Measurements from ENCODE around the gene CSTB. TPM values are rescaled to one million over a fixed set of nuclear protein-coding genes. Genes with fewer than 3 reads are reported as not detected.
A peak's percentile ranks its signal among the peaks of the same experiment; 100 is the strongest.

CSTB gene
- total RNA-seq, 2 experiments from 2014 or later, result 22.8 to 23.0 TPM

- H3K9me3 Mint-ChIP-seq, result no peaks in the 10 kb centered on the region
- no peak overlapping the region for H3K4me3 Mint-ChIP-seq
- CTCF ChIA-PET, result interaction anchor here (0.7 to 1.5 kb wide), 7 partner anchors 19 to 165 kb away, joined by 3 to 7 read pairs (median 3); partner anchors contain the start of gene RRP1
- no peaks in the 10 kb centered on the region for H3K27me3 Mint-ChIP-seq (ENCODE audit: low read depth)
- H3K27ac Mint-ChIP-seq, result no peak overlapping the region
- intact Hi-C loops (cut with micrococcal nuclease), result no loop called here
- H3K4me1 Mint-ChIP-seq (ENCODE audit: low read depth), result peaks cover 8% of the 10 kb centered on the region
- H3K36me3 Mint-ChIP-seq (ENCODE audit: low read depth), result no peaks in the 10 kb centered on the region
- DNase-seq, result no peak
Measured at GRCh38 chr21:43808367-43808766, 32.3 kb upstream of the CSTB start.

- Mint-ChIP-seq H3K4me3 (no peak overlapping the region), H3K4me1 (ENCODE audit: low read depth) (peaks cover 8% of the 10 kb centered on the region), H3K9me3 (no peaks in the 10 kb centered on the region), H3K27me3 (ENCODE audit: low read depth) (no peaks in the 10 kb centered on the region), H3K27ac (peak overlapping the region; percentile 68), H3K36me3 (ENCODE audit: low read depth) (peaks cover 8% of the 10 kb centered on the region)
- CTCF ChIA-PET, result interaction anchor here (0.8 kb wide), 1 partner anchor 268 kb away, joined by 3 read pairs; no protein-coding TSS in a partner anchor
- DNase-seq, result no peak
- intact Hi-C loops (cut with micrococcal nuclease), result no loop called here
Measured at GRCh38 chr21:43806017-43806710, 30.1 kb upstream of the CSTB start.

DNA sequence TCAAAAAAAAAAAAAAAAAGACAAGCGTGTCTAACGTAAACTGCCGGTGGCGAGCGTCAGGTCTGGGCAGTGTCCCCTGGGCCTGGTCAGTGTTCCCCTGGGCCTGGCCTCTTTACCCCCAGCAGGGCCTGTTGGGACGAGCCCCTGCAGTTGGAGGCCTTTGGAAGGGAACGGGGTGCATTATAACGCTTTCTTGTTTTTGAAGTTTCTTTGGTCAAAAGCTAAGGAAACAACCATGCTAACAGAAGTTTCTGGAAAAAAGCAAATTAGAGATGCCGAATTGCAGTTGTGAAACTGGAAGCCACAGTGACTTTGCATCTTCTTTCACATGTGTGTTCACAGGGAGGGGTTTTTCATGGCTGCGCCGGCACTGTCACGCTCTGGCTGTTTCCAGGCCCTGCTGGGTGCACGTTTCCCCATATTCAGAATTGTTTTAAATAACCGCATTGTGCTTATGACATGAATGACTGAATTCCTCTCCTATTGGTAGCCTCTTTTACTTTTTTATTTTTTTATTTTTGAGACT, 29.2 kb upstream of the CSTB start:
- Mint-ChIP-seq H3K9me3 (no peaks in the 10 kb centered on the region), H3K4me1 (ENCODE audit: low read depth) (peaks cover 3% of the 10 kb centered on the region), H3K27ac (peak overlapping the region; percentile 68), H3K4me3 (no peak overlapping the region), H3K27me3 (ENCODE audit: low read depth) (no peaks in the 10 kb centered on the region), H3K36me3 (ENCODE audit: low read depth) (peaks cover 13% of the 10 kb centered on the region)
- intact Hi-C loops (cut with micrococcal nuclease), result no loop called here
- DNase-seq, result peak; percentile 28
- CTCF ChIA-PET, result interaction anchor here (0.8 kb wide), 1 partner anchor 269 kb away, joined by 3 read pairs; no protein-coding TSS in a partner anchor

DNA sequence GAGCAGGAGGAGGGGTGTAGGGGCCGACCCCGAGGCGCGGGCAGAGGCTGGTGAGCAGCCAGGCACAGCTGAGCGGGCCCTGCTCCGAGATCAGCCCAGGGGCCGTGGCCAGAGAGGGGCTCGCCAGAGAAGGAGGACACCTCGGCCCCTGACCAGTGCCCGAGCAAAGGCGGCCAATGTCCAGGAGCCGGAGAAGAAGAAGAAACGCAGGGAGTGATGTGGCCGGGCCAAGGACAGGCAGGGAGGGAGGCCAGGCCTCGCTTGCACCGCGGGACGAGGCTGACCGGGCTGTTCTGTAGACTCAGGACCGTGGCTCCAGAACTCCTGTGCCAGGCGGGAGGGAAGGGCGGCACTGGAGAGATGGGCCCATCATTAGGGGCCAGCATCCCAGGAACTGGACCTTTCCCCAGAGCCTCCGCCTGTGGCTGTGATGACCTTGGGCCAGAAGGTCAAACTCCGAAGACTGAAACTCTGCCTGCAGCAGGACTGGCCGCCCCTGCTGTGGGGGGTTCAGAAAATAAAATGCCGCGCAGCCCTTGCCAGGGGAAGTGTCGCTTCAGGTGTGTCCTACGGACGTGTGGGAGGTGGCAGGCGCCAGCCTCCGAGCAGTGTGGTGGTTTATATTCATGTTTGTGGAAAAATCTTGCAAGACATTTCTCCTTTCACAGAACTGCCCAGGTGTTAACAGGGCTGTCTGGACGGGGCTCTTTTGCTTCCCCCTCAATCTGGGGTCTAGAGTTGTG, 27.6 kb upstream of the CSTB start:
- DNase-seq, result no peak
- no peaks in the 10 kb centered on the region for H3K9me3 Mint-ChIP-seq
- intact Hi-C loops (cut with micrococcal nuclease), result no loop called here
- CTCF ChIA-PET, result no interaction called here
- peaks cover 3% of the 10 kb centered on the region for H3K4me1 Mint-ChIP-seq (ENCODE audit: low read depth)
- no peak overlapping the region for H3K4me3 Mint-ChIP-seq
- no peaks in the 10 kb centered on the region for H3K27me3 Mint-ChIP-seq (ENCODE audit: low read depth)
- H3K36me3 Mint-ChIP-seq (ENCODE audit: low read depth), result peaks cover 22% of the 10 kb centered on the region
- H3K27ac Mint-ChIP-seq, result no peak overlapping the region

DNA sequence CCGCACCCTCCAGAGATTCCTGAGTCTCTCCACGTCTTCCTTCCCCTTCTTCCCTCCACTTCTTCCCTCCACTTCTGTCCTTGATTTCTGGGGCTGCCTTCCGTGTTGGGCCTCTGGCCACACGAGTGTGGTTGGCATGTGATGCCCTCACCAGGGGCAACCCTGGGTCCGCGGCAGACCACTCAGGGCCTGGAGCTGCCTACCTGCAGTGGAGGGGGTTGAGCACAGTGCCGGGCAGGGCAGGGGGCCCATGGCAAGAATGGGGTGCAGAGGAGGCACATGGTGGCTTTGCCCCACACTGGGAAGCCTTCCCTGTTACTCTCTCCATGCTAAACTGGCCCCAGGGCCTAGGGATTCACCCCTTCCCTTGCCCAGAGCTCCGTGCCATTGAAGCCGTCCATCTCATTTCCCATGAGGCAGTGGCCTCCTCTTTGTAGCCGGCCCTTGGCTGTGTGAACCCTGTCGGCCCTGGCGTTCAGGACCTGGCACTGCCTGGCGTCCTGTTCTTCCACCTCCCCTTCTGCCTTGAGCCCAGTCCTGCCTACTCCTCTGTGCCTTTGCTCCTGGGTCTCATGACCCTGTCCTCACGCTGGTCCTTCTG, 26.7 kb upstream of the CSTB start:
- Mint-ChIP-seq H3K9me3 (no peaks in the 10 kb centered on the region), H3K27me3 (ENCODE audit: low read depth) (no peaks in the 10 kb centered on the region), H3K4me3 (no peak overlapping the region), H3K27ac (no peak overlapping the region), H3K36me3 (ENCODE audit: low read depth) (peaks cover 28% of the 10 kb centered on the region), H3K4me1 (ENCODE audit: low read depth) (peaks cover 3% of the 10 kb centered on the region)
- no peak for DNase-seq
- CTCF ChIA-PET, result no interaction called here
- intact Hi-C loops (cut with micrococcal nuclease), result no loop called here

GRCh38 chr21:43801006-43801783, 25.1 kb upstream of the CSTB start:
- no peak overlapping the region for H3K27ac Mint-ChIP-seq

GRCh38 chr21:43800566-43800965, 24.5 kb upstream of the CSTB start:
- Mint-ChIP-seq H3K36me3 (ENCODE audit: low read depth) (peaks cover 44% of the 10 kb centered on the region), H3K27ac (no peak overlapping the region), H3K27me3 (ENCODE audit: low read depth) (no peaks in the 10 kb centered on the region), H3K4me1 (ENCODE audit: low read depth) (peaks cover 3% of the 10 kb centered on the region), H3K9me3 (no peaks in the 10 kb centered on the region), H3K4me3 (no peak overlapping the region)
- CTCF ChIA-PET, result no interaction called here
- no peak for DNase-seq
- intact Hi-C loops (cut with micrococcal nuclease), result no loop called here

More at GRCh38 chr21:43801006-43801783, 25.1 kb upstream of the CSTB start:
- intact Hi-C loops (cut with micrococcal nuclease), result no loop called here
- H3K4me1 Mint-ChIP-seq (ENCODE audit: low read depth), result peaks cover 3% of the 10 kb centered on the region
- CTCF ChIA-PET, result no interaction called here
- H3K9me3 Mint-ChIP-seq, result no peaks in the 10 kb centered on the region
- no peak overlapping the region for H3K4me3 Mint-ChIP-seq
- no peaks in the 10 kb centered on the region for H3K27me3 Mint-ChIP-seq (ENCODE audit: low read depth)
- peaks cover 40% of the 10 kb centered on the region for H3K36me3 Mint-ChIP-seq (ENCODE audit: low read depth)
- DNase-seq, result no peak

- H3K4me3 Mint-ChIP-seq, result no peak overlapping the region
- H3K36me3 Mint-ChIP-seq (ENCODE audit: low read depth), result peaks cover 48% of the 10 kb centered on the region
Measured at GRCh38 chr21:43800124-43800523, 24.0 kb upstream of the CSTB start.

DNA sequence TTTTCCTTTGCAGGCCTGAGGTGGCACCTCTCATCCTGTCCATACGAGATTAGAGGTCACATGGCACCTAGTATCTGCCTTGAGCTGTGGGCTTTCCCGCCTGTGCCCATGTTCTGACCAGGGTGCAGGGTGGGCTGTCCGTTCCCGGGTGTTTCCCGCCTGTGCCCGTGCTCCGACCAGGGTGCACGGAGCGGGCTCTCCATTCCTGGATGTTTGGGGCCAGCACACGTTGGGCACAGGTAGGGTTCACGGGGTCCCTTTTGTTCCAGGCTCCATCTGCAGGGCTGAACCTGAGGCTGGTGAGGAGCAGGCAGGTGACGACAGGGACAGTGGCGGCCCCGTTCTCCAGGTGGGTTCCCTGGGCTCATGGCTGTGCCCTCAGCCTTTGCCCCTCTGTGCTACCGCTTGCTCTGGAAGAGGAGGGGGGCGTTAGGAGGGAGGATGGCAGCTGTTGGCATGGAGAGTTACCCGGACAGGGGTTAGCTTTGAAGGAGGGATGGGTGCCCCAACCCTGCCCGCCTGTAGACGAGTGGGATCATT, 23.3 kb upstream of the CSTB start:
- CTCF ChIA-PET, result interaction anchor here (0.6 to 0.7 kb wide), 2 partner anchors 28 to 176 kb away, joined by 3 to 4 read pairs; no protein-coding TSS in a partner anchor

More at GRCh38 chr21:43800124-43800523, 24.0 kb upstream of the CSTB start:
- Mint-ChIP-seq H3K27me3 (ENCODE audit: low read depth) (no peaks in the 10 kb centered on the region), H3K4me1 (ENCODE audit: low read depth) (peaks cover under 1% of the 10 kb centered on the region), H3K9me3 (no peaks in the 10 kb centered on the region), H3K27ac (no peak overlapping the region)
- intact Hi-C loops (cut with micrococcal nuclease), result no loop called here
- no peak for DNase-seq
- CTCF ChIA-PET, result no interaction called here

DNA sequence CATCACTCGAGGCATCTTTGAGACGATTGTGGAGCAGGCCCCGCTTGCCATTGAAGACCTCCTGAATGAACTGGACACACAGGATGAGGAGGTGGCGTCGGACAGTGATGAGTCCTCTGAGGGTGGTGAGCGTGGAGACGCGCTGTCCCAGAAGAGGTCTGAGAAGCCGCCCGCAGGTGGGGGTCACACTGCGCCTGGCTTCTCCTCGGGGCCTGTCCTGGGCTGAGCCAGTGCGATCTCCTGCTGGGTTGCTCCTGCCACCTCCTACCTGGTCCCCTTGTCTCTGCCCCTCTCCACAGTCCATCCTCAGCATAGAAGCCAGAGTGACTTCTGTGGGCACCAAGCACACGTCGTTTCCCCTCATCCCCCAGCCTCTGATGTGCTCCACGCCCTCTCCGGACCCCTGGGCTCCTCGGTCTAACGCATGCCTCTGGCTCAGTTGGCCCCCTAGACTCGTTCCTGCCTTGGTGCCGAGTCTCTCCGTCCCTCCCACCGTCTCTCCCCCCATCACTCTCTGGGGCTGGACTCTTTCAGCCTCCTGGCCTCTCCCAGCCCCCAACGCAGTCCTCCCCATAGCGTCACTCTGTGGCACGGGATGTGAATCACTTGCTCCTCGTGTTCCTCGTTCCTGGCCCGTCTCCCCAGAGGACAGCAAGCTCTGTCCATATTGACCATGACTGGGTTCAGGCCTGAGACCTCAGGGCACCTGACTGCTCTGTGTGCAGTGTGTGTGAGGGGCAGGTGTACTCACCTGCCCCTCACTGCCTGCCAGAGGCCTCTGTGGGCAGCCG, 22.0 kb upstream of the CSTB start:
- DNase-seq, result no peak
- H3K27ac Mint-ChIP-seq, result no peak overlapping the region
- intact Hi-C loops (cut with micrococcal nuclease), result no loop called here
- CTCF ChIA-PET, result no interaction called here
- H3K4me1 Mint-ChIP-seq (ENCODE audit: low read depth), result peaks cover 3% of the 10 kb centered on the region
- H3K36me3 Mint-ChIP-seq (ENCODE audit: low read depth), result peaks cover 51% of the 10 kb centered on the region
- H3K4me3 Mint-ChIP-seq, result no peak overlapping the region
- H3K9me3 Mint-ChIP-seq, result no peaks in the 10 kb centered on the region
- no peaks in the 10 kb centered on the region for H3K27me3 Mint-ChIP-seq (ENCODE audit: low read depth)

More for the DNA sequence above, 23.3 kb upstream of the CSTB start:
- H3K4me3 Mint-ChIP-seq, result no peak overlapping the region
- DNase-seq, result no peak
- no peaks in the 10 kb centered on the region for H3K9me3 Mint-ChIP-seq
- intact Hi-C loops (cut with micrococcal nuclease), result no loop called here
- peaks cover 50% of the 10 kb centered on the region for H3K36me3 Mint-ChIP-seq (ENCODE audit: low read depth)
- no peak overlapping the region for H3K27ac Mint-ChIP-seq
- H3K4me1 Mint-ChIP-seq (ENCODE audit: low read depth), result no peaks in the 10 kb centered on the region
- no peaks in the 10 kb centered on the region for H3K27me3 Mint-ChIP-seq (ENCODE audit: low read depth)

- Mint-ChIP-seq H3K9me3 (no peaks in the 10 kb centered on the region), H3K4me3 (no peak overlapping the region), H3K27ac (no peak overlapping the region), H3K27me3 (ENCODE audit: low read depth) (no peaks in the 10 kb centered on the region), H3K4me1 (ENCODE audit: low read depth) (peaks cover 8% of the 10 kb centered on the region), H3K36me3 (ENCODE audit: low read depth) (peaks cover 52% of the 10 kb centered on the region)
- CTCF ChIA-PET, result no interaction called here
- DNase-seq, result no peak
- intact Hi-C loops (cut with micrococcal nuclease), result no loop called here
Measured at GRCh38 chr21:43797415-43797814, 21.3 kb upstream of the CSTB start.

Measured in activated naive CD4-positive, alpha-beta T cell treated with anti-CD3 and anti-CD28 coated beads for 36 hours (primary cell).